GM18526 (cell line): ENCODE data around the gene TBL1X.

Source experiments
- POLR2A ChIP-seq: IDR thresholded peaks from 3 replicates; pipeline ENCODE4 v1.6.1; 2011; ENCODE audit not compliant: insufficient read length; ENCODE audit errors: extremely low read depth

TBL1X gene

GRCh38 chrX:9663216-9663615, 198.4 kb downstream of the TBL1X start:
- no peak for TF ChIP-seq POLR2A

GRCh38 chrX:9664224-9664623, 199.4 kb downstream of the TBL1X start:
- no peak for TF ChIP-seq POLR2A

- TF ChIP-seq POLR2A = no peak
Observed at GRCh38 chrX:9665113-9665512, 200.3 kb downstream of the TBL1X start.

GRCh38 chrX:9668537-9668936, 203.7 kb downstream of the TBL1X start:
- TF ChIP-seq POLR2A = no peak

- TF ChIP-seq POLR2A = no peak
Observed at GRCh38 chrX:9670136-9670814, 205.4 kb downstream of the TBL1X start.

- no peak for TF ChIP-seq POLR2A
Observed at GRCh38 chrX:9671998-9672397, 207.1 kb downstream of the TBL1X start.

GRCh38 chrX:9676306-9676705, 211.4 kb downstream of the TBL1X start:
- TF ChIP-seq POLR2A = no peak

- no peak for TF ChIP-seq POLR2A
Observed at GRCh38 chrX:9676738-9677097, 211.9 kb downstream of the TBL1X start.

GRCh38 chrX:9677098-9677739, 212.4 kb downstream of the TBL1X start:
- TF ChIP-seq POLR2A = no peak

- no peak for TF ChIP-seq POLR2A
Observed at GRCh38 chrX:9678215-9678965, 213.5 kb downstream of the TBL1X start.

- TF ChIP-seq POLR2A = no peak
Observed at GRCh38 chrX:9681011-9681410, 216.2 kb downstream of the TBL1X start.

- no peak for TF ChIP-seq POLR2A
Observed at GRCh38 chrX:9681422-9681821, 216.6 kb downstream of the TBL1X start.

GRCh38 chrX:9682456-9682855, 217.6 kb downstream of the TBL1X start:
- no peak for TF ChIP-seq POLR2A

- no peak for TF ChIP-seq POLR2A
Observed at GRCh38 chrX:9682861-9683260, 218.0 kb downstream of the TBL1X start.

- TF ChIP-seq POLR2A = no peak
Observed at GRCh38 chrX:9683350-9683749, 218.5 kb downstream of the TBL1X start.

- TF ChIP-seq POLR2A = no peak
Observed at GRCh38 chrX:9687899-9688298, 223.0 kb downstream of the TBL1X start.

GRCh38 chrX:9688833-9689232, 224.0 kb downstream of the TBL1X start:
- no peak for TF ChIP-seq POLR2A

- no peak for TF ChIP-seq POLR2A
Observed at GRCh38 chrX:9690046-9690445, 225.2 kb downstream of the TBL1X start.
